ENCODE data around the gene JMJD8.
A peak's percentile ranks its signal among the peaks of the same experiment; 100 is the strongest.

JMJD8 gene

GRCh38 chr16:642189-643049, 41.7 kb downstream of the JMJD8 start:
- DNase-seq (ENCODE audit: low read depth in 2 of 2), result no peak

GRCh38 chr16:641326-642188, 42.6 kb downstream of the JMJD8 start, which contains the start of gene MCRIP2:
MCRIP2 (plus strand) TSS chr16:641828; CDS start chr16:641992, 164 bp downstream.
- peak; percentile 22 to 57 for DNase-seq (ENCODE audit: low read depth in 2 of 2)

- no peak for DNase-seq (ENCODE audit: low read depth in 2 of 2)
Observed at GRCh38 chr16:640614-641013, 43.5 kb downstream of the JMJD8 start.

- no peak for DNase-seq (ENCODE audit: low read depth in 2 of 2)
Observed at GRCh38 chr16:638836-639235, 45.3 kb downstream of the JMJD8 start.

- no peak for DNase-seq (ENCODE audit: low read depth in 2 of 2)
Observed at GRCh38 chr16:638034-638543, 46.0 kb downstream of the JMJD8 start.

- DNase-seq (ENCODE audit: low read depth in 2 of 2), result peak; percentile 73 to 74
Observed at GRCh38 chr16:637081-638018, 46.8 kb downstream of the JMJD8 start.

- DNase-seq (ENCODE audit: low read depth in 2 of 2), result peak; percentile 82 to 85
Observed at GRCh38 chr16:636206-637080, 47.7 kb downstream of the JMJD8 start, which contains the start of gene METTL26. METTL26 (minus strand) TSS chr16:636305; CDS start chr16:636290, 15 bp downstream.

GRCh38 chr16:635573-636205, 48.4 kb downstream of the JMJD8 start:
- no peak for DNase-seq (ENCODE audit: low read depth in 2 of 2)

GRCh38 chr16:634996-635395, 49.1 kb downstream of the JMJD8 start:
- no peak for DNase-seq (ENCODE audit: low read depth in 2 of 2)

- DNase-seq (ENCODE audit: low read depth in 2 of 2), result no peak
Observed at GRCh38 chr16:634051-634670, 50.0 kb downstream of the JMJD8 start.

- DNase-seq (ENCODE audit: low read depth in 2 of 2), result no peak
Observed at GRCh38 chr16:633336-634050, 50.6 kb downstream of the JMJD8 start.

GRCh38 chr16:632486-633335, 51.4 kb downstream of the JMJD8 start:
- DNase-seq (ENCODE audit: low read depth in 2 of 2), result no peak

- no peak for DNase-seq (ENCODE audit: low read depth in 2 of 2)
Observed at GRCh38 chr16:631808-632358, 52.3 kb downstream of the JMJD8 start.

All from stimulated activated CD8-positive, alpha-beta memory T cell treated with anti-CD3 and anti-CD28 coated beads, Interleukin-15, amount 100 ng/mL, for 4 hours (primary cell).